Nephron (organoid): Measurements from ENCODE around the gene TUBB2B.

Experiments
- H3K27ac Mint-ChIP-seq, 3 experiments: 2 replicates each; pipeline ENCODE4 v1.8.0; 2020; ENCODE audit warnings: mixed read lengths in 3 of 3, mild to moderate bottlenecking in 2 of 3, moderate library complexity in 1 of 3
- H3K27me3 Mint-ChIP-seq: 2 replicates; pipeline ENCODE4 v1.8.0; 2021; ENCODE audit warnings: low read depth, mild to moderate bottlenecking, moderate library complexity, mixed read lengths
- H3K36me3 Mint-ChIP-seq: 2 replicates; pipeline ENCODE4 v1.8.0; 2020; ENCODE audit warnings: low read depth, mixed read lengths
- H3K4me1 Mint-ChIP-seq: 2 replicates; pipeline ENCODE4 v1.8.0; 2020; ENCODE audit warnings: mixed read lengths
- H3K4me3 Mint-ChIP-seq, 3 experiments: 2 replicates each; pipeline ENCODE4 v1.8.0; 2020; ENCODE audit warnings: mild to moderate bottlenecking in 3 of 3, mixed read lengths in 3 of 3, moderate library complexity in 2 of 3
- H3K9me3 Mint-ChIP-seq: 2 replicates; pipeline ENCODE4 v1.8.0; 2020; ENCODE audit warnings: mixed read lengths
- CTCF ChIP-seq, 3 experiments: fragments of 200-600 bp; sonication (generic); IDR thresholded peaks; one replicate each; pipeline ENCODE4 v1.5.0; 2021; ENCODE audit warnings: antibody characterized with exemption in 3 of 3; ENCODE audit not compliant: unreplicated experiment in 3 of 3

The TUBB2B gene

GRCh38 chr6:3230256-3230882 lies 2.9 kb upstream of the TUBB2B start:
- Mint-ChIP-seq H3K9me3 (no peaks in the 10 kb centered on the region), H3K4me3 (peak overlapping the region; percentile 90 to 92 (median 91))
- no peak for TF ChIP-seq CTCF (IDR thresholded peaks at IDR 0.05; ENCODE audit: unreplicated experiment in 3 of 3)

GRCh38 chr6:3229566-3230178 lies 2.2 kb upstream of the TUBB2B start:
- H3K27me3 Mint-ChIP-seq = peaks cover 82% of the 10 kb centered on the region

More at GRCh38 chr6:3230256-3230882, 2.9 kb upstream of the TUBB2B start:
- Mint-ChIP-seq H3K27me3 (peaks cover 84% of the 10 kb centered on the region), H3K36me3 (peaks cover 7% of the 10 kb centered on the region), H3K27ac (peak overlapping the region; percentile 86 to 95 (median 92)), H3K4me1 (peaks cover 49% of the 10 kb centered on the region)

DNA sequence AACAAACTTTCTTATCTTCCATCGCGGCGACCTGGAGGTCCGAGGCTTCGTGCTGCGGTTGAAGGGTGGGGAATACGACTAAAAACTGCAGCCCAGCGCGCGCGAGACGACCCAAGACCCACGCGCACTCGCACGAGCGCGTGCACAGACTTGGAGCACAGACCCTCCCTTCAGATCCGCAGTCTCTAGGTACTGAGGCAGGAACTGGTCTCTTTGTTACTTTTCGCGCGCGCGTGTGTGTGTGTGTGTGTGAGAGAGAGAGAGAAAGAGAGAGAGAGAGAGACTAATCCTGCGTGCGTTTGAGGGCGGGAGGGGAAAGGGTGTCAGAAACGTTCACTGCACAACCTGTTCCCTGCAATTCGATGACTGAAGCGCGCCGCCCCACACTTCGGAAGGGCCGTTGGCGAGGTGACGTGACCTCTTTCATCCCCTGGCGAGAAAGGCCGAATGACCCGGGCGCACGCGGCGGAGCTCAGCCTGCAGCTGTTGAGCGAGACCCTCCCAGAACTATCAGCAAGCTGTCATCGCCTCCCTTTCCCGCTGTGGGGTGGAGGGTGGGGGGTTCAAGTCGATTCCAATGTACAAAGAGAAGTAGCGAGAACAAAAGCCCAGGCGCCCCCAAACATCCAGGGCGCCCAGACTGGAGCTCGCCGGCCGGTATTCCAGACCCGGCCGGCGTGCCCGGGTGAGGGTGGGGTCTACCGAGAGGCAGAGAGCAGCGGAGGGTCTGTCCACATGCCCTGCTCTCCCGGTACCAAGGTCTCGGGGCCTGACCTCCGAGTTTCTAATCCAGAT lies 1.5 kb upstream of the TUBB2B start:
- Mint-ChIP-seq H3K4me3 (peak overlapping the region; percentile 90 to 92 (median 91)), H3K4me1 (peaks cover 56% of the 10 kb centered on the region), H3K27ac (peak overlapping the region; percentile 83 to 93 (median 91)), H3K9me3 (no peaks in the 10 kb centered on the region), H3K36me3 (peaks cover 15% of the 10 kb centered on the region), H3K27me3 (peaks cover 81% of the 10 kb centered on the region)
- no peak for TF ChIP-seq CTCF (IDR thresholded peaks at IDR 0.05; ENCODE audit: unreplicated experiment in 3 of 3)

More at GRCh38 chr6:3229566-3230178, 2.2 kb upstream of the TUBB2B start:
- H3K36me3 Mint-ChIP-seq = peaks cover 8% of the 10 kb centered on the region
- H3K4me1 Mint-ChIP-seq = peaks cover 49% of the 10 kb centered on the region
- peak overlapping the region; percentile 90 to 92 (median 91) for H3K4me3 Mint-ChIP-seq
- TF ChIP-seq CTCF (IDR thresholded peaks at IDR 0.05; ENCODE audit: unreplicated experiment in 3 of 3) = no peak
- no peaks in the 10 kb centered on the region for H3K9me3 Mint-ChIP-seq
- peak overlapping the region in 2 of 3 experiments; percentile 55 to 64 for H3K27ac Mint-ChIP-seq

DNA sequence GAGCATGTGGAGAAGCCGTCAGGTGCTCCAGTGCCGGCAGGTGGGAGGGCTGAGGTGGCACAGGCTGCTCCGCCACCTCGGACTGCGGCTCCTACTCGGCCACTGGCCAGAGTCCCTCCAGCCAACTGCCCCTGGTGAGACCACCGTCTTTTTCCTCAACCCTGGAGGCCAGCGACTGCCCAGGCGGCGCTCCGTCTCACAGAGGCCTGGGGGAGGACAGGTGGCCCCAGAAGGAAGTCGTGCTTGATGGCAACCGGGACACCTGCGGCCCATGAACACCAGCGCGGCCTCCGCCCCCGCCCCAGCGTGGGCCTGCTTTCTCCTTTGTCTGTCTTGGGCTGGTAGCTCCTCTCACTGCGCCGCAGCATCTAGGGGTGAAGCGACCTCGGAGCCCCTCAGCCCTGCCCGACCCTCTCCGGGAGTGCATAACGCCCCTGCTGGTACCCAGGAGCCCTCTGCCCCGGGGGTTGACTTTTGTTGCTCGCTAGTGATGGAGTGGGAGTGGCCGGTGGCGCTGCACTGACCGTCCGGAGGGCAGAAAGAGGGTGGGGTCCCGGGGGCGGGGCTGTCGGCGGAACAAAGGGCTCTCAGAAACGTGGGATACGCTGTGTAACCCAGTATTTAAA lies 706 bp upstream of the TUBB2B start:
- Mint-ChIP-seq H3K27ac (peak overlapping the region in 2 of 3 experiments; percentile 83 to 93), H3K9me3 (no peaks in the 10 kb centered on the region), H3K4me1 (peaks cover 53% of the 10 kb centered on the region), H3K27me3 (peaks cover 77% of the 10 kb centered on the region), H3K4me3 (peak overlapping the region; percentile 90 to 92 (median 91)), H3K36me3 (peaks cover 21% of the 10 kb centered on the region)
- no peak for TF ChIP-seq CTCF (IDR thresholded peaks at IDR 0.05; ENCODE audit: unreplicated experiment in 3 of 3)

DNA sequence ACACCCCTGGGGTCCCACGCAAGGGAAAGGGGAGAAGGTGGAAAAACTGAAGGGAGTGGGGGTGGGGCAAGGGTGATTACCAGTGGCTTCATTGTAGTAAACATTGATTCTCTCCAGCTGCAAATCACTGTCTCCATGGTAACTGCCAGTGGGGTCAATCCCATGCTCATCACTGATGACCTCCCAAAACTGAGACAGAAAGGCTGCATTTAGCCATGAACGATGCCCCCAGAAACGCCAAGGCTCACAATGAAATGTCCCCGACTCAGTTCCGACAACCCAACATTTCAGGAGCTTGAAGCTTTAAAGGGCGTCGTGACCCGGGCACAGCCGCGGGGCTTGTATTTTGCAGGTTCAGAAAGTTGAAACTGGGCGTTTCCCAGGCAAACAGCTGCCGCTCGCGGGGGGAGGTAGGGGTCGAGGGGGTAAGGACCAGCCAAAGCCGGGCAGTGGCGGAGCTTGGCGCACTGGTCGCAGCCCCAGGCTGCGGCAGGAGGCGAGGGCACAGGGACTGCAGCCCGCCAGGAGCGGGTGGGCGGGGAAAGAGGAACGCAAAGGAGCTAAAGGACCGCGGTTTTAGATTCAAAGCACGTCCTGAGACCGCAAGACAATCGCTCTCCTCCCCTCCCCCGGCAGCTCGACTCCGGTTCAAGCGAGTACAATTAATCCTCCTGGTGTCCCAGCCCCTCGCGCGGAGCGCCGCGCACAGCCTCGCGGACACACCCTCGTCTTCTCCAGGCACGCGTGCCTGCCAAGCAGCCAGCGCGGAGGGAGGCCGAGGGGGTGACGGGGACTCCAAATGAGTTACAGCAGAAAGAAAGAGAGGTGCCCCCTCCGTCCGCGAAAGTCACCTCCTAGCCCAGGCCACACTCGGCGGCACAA lies 731 bp downstream of the TUBB2B start:
- Mint-ChIP-seq H3K9me3 (no peaks in the 10 kb centered on the region), H3K4me3 (peak overlapping the region; percentile 90 to 92 (median 91)), H3K36me3 (peaks cover 21% of the 10 kb centered on the region), H3K4me1 (peaks cover 47% of the 10 kb centered on the region), H3K27ac (peak overlapping the region in 1 of 3 experiments; percentile 79), H3K27me3 (peaks cover 63% of the 10 kb centered on the region)
- no peak for TF ChIP-seq CTCF (IDR thresholded peaks at IDR 0.05; ENCODE audit: unreplicated experiment in 3 of 3)
